Erythroblast (primary cell): ENCODE data around the gene DLL4.

Experiments
- DNase-seq, 2 experiments: peaks; one replicate each; lab custom pipeline; 2025; lab: John Stamatoyannopoulos, UW
- GATA1 ChIP-seq: IDR thresholded peaks from 2 replicates; pipeline ENCODE4 v1.6.1; 2011; ENCODE audit warnings: low read depth, mild to moderate bottlenecking, control low read depth, low read length, moderate library complexity
- POLR2A ChIP-seq: IDR thresholded peaks from 2 replicates; pipeline ENCODE4 v1.6.1; 2011; ENCODE audit warnings: mild to moderate bottlenecking, low read length

Gene DLL4

DNA sequence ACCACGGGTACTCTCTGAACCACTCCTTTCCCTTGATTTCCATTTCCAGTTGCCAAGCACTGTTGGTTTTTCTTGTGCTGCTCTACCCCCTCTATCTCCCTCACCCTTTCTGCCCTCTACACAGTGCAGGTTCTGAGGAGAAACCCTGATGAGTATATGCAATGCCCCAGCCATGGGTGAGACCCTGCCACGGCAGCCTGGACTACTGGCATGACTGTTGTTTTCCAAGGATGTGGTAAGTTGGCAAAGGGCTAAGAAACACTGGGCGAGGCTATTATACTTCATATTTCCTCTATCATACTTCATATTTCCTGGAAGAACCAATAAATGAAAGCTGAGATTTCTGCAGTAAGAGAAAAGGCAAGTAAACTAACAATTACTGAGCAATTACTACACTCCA, 52.0 kb downstream of the DLL4 start:
- no peak for DNase-seq
- TF ChIP-seq GATA1 (no peak), POLR2A (no peak)

GRCh38 chr15:40982855-40983254, 53.7 kb downstream of the DLL4 start:
- TF ChIP-seq GATA1, result no peak
- no peak for TF ChIP-seq POLR2A
- DNase-seq, result no peak

GRCh38 chr15:40984406-40984805, 55.3 kb downstream of the DLL4 start:
- TF ChIP-seq POLR2A (no peak), GATA1 (no peak)

DNA sequence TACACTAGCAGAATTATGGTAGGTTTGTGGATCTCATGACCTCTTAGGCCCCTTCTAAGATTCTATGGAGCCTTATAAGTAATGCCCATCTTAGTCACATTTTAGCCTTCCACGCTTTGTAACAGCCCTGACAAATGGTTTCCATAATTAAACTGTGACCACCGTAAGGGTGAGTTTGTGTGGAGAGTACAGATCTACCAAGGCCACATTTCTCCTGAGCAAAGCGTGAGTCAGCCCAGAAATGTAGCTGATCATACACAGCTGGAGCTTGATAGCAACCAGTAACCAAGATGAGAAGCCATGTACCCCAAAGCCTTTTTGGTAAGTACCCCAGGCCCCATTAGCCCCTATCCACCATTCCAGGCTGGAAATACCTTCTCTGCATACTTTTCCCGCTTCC, 55.8 kb downstream of the DLL4 start:
- TF ChIP-seq GATA1 (no peak), POLR2A (no peak)
- no peak for DNase-seq

More at GRCh38 chr15:40984406-40984805, 55.3 kb downstream of the DLL4 start:
- DNase-seq, result no peak

- TF ChIP-seq GATA1 (no peak), POLR2A (no peak)
- DNase-seq, result no peak
These were observed 56.6 kb downstream of the DLL4 start for GRCh38 chr15:40985541-40986330.

DNA sequence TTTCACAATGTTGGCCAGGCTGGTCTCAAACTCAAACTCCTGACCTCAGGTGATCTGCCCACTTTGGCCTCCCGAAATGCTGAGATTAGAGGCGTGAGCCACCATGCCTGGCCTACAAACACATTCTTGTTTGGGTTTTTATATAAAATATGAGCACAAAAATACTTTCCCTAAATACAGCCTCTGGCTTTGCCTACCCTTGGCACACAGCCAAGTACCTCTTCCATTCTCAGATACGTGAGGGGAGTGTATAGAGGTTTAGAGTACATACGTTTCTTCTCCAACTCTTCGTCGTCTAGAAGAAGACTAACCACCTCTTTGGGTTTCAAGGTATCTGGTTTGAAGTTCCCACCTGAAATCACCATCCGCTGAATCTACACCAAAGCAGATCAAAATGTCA, 57.7 kb downstream of the DLL4 start:
- TF ChIP-seq GATA1 (no peak), POLR2A (no peak)
- DNase-seq, result peak in 1 of 2 experiments; percentile 17

DNA sequence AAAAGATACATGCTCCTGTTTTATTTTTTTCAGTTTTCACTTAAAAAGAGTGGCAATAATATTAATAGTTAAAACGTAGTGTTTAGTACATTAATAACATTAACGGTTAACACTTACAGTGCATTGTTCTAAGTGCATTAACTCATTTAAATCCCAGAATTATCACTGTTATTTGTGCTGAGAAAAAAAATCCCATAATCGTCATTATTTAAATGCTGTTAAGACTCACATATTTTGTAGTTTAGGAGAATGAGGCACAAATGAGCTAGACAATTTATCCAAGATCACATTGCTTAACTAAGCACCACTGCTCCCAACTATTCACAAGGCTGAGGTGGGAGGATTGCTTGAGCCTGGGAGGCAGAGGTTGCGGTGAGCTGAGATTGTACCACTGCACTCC, 59.0 kb downstream of the DLL4 start:
- TF ChIP-seq POLR2A (no peak), GATA1 (no peak)
- DNase-seq, result no peak
